Lower lobe of right lung (tissue), 2 donors: Measurements from ENCODE around the gene IGFBP4. TPM values are rescaled to one million over a fixed set of nuclear protein-coding genes. Genes with fewer than 3 reads are reported as not detected.

Experiments used
- ATAC-seq, 2 donors: fragments of 200-7000 bp; cut with Tn5 transposase; one replicate each; pipeline ENCODE4 v1.9.1; 2020 to 2022; ENCODE audit warnings: mild to moderate bottlenecking in 2 of 2, moderate library complexity in 2 of 2
- DNase-seq: peaks from one replicate; pipeline ENCODE4 v3.0.0-alpha.2; 2020
- H3K27ac ChIP-seq: fragments of 200-600 bp; one replicate; pipeline ENCODE4 v1.8.0; 2022
- H3K27me3 ChIP-seq: fragments of 200-600 bp; one replicate; pipeline ENCODE4 v1.8.0; 2022; ENCODE audit warnings: low read depth
- H3K36me3 ChIP-seq: fragments of 200-600 bp; one replicate; pipeline ENCODE4 v1.8.0; 2022; ENCODE audit warnings: mild to moderate bottlenecking
- H3K4me1 ChIP-seq: fragments of 200-600 bp; one replicate; pipeline ENCODE4 v1.8.0; 2022
- H3K4me3 ChIP-seq: fragments of 200-600 bp; one replicate; pipeline ENCODE4 v1.8.0; 2022; ENCODE audit warnings: mild to moderate bottlenecking
- H3K9me3 ChIP-seq: fragments of 200-600 bp; one replicate; pipeline ENCODE4 v1.8.0; 2022
- intact Hi-C: fragments of 100-400 bp; cut with DNase I; formaldehyde crosslinking; loops from one replicate; pipeline ENCODE4 v1.11.0; 2022
- total RNA-seq: library from RNA; stranded (reverse); fragmentation: NEBNext Ultra II Directional; extraction: Animal tissue kit (Norgen Biotek cat#: 25700); gene quantifications from one replicate; pipeline ENCODE4 v1.2.1, GENCODE V29; 2021
- TF ChIP-seq, protein P1 (sequence below): fragments of 200-600 bp; IDR thresholded peaks from one replicate; pipeline ENCODE4 v1.8.0; 2022; ENCODE audit warnings: antibody characterized with exemption, mild to moderate bottlenecking
- donor health status: DM: no; HTN: yes; CAD: no; lungs with severe emphysema.

IGFBP4 gene
- total RNA-seq, 1 donor from 2014 or later = 371 TPM

DNA sequence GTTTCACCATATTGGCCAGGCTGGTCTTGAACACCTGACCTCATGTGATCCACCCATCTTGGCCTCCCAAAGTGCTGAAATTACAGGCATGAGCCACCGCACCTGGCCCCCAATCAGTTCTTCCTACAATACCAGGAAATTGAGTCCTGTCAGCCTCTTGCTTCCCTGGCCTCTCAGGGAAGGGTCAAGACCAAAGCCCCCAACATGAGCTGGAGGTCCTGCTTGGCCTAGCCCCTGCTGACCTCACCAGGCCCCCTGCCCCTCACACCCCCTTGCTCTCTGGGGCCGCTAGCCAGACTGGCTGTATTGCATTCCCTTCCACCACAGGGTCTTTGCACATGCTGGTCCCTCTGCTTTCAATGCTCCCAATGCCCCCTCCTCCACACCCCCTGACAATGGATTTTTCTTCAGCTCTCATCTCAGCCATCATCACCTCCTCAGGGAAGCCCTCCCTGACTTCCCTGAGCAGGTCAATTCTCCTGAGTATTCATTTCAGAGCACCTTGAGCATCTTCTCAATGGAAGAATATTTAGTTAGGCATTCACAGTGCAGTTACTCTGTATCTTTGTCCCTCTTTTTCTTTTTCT is 24.1 kb downstream of the IGFBP4 start:
- TF ChIP-seq, protein P1, sequence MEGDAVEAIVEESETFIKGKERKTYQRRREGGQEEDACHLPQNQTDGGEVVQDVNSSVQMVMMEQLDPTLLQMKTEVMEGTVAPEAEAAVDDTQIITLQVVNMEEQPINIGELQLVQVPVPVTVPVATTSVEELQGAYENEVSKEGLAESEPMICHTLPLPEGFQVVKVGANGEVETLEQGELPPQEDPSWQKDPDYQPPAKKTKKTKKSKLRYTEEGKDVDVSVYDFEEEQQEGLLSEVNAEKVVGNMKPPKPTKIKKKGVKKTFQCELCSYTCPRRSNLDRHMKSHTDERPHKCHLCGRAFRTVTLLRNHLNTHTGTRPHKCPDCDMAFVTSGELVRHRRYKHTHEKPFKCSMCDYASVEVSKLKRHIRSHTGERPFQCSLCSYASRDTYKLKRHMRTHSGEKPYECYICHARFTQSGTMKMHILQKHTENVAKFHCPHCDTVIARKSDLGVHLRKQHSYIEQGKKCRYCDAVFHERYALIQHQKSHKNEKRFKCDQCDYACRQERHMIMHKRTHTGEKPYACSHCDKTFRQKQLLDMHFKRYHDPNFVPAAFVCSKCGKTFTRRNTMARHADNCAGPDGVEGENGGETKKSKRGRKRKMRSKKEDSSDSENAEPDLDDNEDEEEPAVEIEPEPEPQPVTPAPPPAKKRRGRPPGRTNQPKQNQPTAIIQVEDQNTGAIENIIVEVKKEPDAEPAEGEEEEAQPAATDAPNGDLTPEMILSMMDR = no peak
- DNase-seq (no peak), ATAC-seq (no peak)
- Histone ChIP-seq H3K4me1 (peaks cover 8% of the 10 kb centered on the region), H3K36me3 (no peaks in the 10 kb centered on the region), H3K27ac (no peak overlapping the region), H3K9me3 (no peaks in the 10 kb centered on the region), H3K4me3 (no peak overlapping the region), H3K27me3 (no peaks in the 10 kb centered on the region)
- intact Hi-C loops = no loop called here

DNA sequence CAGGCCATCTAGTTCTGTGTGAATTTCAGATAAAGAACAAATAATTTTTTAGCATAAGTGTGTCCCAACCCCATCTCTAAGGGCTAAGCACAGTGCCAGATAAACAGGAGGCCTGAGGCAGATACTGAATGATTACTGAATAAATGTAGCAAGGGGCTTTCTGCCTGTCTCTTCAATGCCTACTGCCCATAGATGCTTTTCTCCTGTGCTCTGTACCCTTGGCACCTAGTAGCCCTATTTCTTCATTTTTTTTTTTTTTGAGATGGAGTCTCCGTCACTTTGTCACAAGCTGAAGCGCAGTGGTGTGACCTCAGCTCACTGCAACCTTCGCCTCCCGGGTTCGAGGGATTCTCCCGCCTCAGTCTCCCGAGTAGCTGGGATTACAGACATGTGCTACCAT is 25.3 kb downstream of the IGFBP4 start:
- no peak overlapping the region for H3K27ac ChIP-seq
- DNase-seq (no peak), ATAC-seq (no peak)
- no peaks in the 10 kb centered on the region for H3K9me3 ChIP-seq
- intact Hi-C loops = no loop called here
- TF ChIP-seq, protein P1 = no peak
- peaks cover 5% of the 10 kb centered on the region for H3K4me1 ChIP-seq
- H3K36me3 ChIP-seq = no peaks in the 10 kb centered on the region
- H3K4me3 ChIP-seq = no peak overlapping the region
- no peaks in the 10 kb centered on the region for H3K27me3 ChIP-seq

DNA sequence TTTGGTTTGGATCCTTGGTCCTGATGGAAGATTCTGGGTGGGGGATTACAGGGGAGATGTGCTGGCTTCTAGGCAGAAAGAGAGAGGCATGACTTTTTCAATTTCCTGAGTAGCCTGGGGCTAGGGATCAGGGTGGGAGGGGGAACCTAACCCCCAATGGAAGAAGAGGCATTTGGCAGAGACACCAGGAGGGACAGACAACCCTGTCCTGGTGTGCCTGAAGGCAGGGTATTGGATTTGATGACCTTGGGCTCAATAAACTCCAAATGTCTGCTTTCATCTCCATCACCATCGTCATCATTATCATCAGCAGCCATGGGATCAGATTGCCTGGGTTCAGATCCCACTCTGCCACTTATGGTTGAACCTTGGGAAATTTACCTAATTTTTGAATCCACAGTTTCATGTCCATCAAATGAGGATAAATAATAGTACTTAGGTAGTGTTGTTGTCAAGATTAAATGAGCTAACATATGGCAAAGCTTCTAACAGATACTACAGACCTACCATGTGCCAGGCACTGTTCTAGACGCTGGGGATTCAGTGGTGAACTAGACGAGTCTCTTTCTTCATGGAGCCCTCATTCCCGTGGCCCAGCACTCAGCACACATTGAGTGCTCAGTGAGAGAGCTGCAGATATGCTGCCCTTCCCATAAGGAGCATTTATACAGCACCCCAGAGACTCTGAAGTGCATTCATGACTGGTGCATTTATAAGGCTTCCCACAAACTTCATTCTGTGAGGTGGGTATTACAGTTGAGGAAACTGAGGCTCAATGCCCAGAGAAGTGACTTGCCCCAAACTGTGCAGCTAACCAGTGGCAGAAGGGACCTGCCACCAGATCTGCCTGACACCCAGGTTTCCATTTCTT is 26.8 kb downstream of the IGFBP4 start:
- Histone ChIP-seq H3K36me3 (no peaks in the 10 kb centered on the region), H3K9me3 (no peaks in the 10 kb centered on the region), H3K27ac (no peak overlapping the region), H3K4me1 (peaks cover 9% of the 10 kb centered on the region), H3K27me3 (no peaks in the 10 kb centered on the region), H3K4me3 (no peak overlapping the region)
- DNase-seq (no peak), ATAC-seq (no peak)
- TF ChIP-seq, protein P1 = no peak
- intact Hi-C loops = no loop called here

DNA sequence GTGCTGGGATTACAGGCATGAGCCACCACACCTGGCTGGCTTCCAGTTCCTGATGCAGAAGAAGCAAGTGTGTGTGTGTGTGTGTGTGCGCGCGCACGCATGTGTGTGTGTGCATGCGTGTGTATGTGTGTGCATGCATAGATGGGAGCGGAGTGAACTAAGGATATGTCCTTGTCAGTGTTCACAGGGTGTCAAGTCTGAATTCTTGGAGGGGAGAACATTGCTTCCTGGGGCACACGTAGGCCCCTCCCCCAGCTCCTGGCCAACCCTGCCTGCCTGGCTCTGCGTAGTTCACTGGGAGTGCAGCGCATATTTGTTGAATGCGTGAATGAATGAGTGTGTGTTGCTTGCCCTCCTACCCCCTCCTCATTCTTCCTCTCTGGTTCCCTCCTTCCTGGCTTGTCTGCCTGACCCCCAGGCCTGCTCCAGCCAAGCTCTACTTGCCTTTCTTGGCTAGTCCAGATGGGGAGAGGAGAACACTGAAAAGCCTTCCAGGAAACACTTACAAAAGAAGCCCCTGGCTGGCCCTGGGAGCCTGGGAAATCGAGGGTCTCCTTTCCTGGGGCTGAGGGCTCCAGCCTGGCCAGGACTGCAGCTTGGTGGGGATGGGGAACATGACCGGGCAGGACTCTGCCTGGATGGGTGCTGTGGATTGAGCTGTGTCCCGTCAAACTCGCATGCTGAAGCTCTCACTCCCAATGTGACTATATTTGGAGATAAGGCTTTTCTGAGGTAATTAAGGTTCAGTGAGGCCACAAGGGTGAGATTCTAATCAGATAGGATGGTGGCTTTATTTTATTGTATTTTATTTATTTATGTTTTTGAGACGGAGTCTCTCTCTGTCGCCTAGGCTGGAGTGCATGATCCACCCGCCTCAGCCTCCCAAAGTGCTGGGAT is 27.9 kb downstream of the IGFBP4 start:
- ATAC-seq (no peak), DNase-seq (no peak)
- H3K27me3 ChIP-seq = no peaks in the 10 kb centered on the region
- peaks cover 16% of the 10 kb centered on the region for H3K4me1 ChIP-seq
- no peaks in the 10 kb centered on the region for H3K36me3 ChIP-seq
- no peak overlapping the region for H3K4me3 ChIP-seq
- intact Hi-C loops = no loop called here
- H3K9me3 ChIP-seq = no peaks in the 10 kb centered on the region
- TF ChIP-seq, protein P1 = no peak
- no peak overlapping the region for H3K27ac ChIP-seq
